ENCODE data around the gene ERBB4.

ERBB4 gene

GRCh38 chr2:211358504-211358903 lies 1180.1 kb downstream of the ERBB4 start:
- no peaks in the 10 kb centered on the region for H3K4me1 ChIP-seq (ENCODE audit: low read depth, poor library complexity, severe bottlenecking)
- TF ChIP-seq CTCF (conservative IDR thresholded peaks at IDR 0.05; ENCODE audit: low read depth, low read length) = no peak
- no peaks in the 10 kb centered on the region for H3K79me2 ChIP-seq (ENCODE audit: insufficient read depth, low read depth)
- H3K9ac ChIP-seq = no peak overlapping the region
- no peak overlapping the region for H3K27ac ChIP-seq
- H3K4me2 ChIP-seq = no peak overlapping the region
- no peaks in the 10 kb centered on the region for H3K27me3 ChIP-seq (ENCODE audit: insufficient read depth, low read depth)
- H3K36me3 ChIP-seq (ENCODE audit: insufficient read depth) = no peaks in the 10 kb centered on the region
- no peak overlapping the region for H3K4me3 ChIP-seq (IDR thresholded peaks at IDR 0.05; ENCODE audit: insufficient read depth, low read depth, low read length)
- no peak overlapping the region for H2AFZ ChIP-seq (ENCODE audit: low read depth)
- no peaks in the 10 kb centered on the region for H4K20me1 ChIP-seq (ENCODE audit: insufficient read depth)

- no peak overlapping the region for H3K9ac ChIP-seq
- H3K27ac ChIP-seq = no peak overlapping the region
- no peaks in the 10 kb centered on the region for H3K27me3 ChIP-seq (ENCODE audit: insufficient read depth, low read depth)
- no peaks in the 10 kb centered on the region for H3K4me1 ChIP-seq (ENCODE audit: low read depth, poor library complexity, severe bottlenecking)
- H3K36me3 ChIP-seq (ENCODE audit: insufficient read depth) = no peaks in the 10 kb centered on the region
- H4K20me1 ChIP-seq (ENCODE audit: insufficient read depth) = no peaks in the 10 kb centered on the region
- no peak overlapping the region for H3K4me3 ChIP-seq (IDR thresholded peaks at IDR 0.05; ENCODE audit: insufficient read depth, low read depth, low read length)
- no peaks in the 10 kb centered on the region for H3K79me2 ChIP-seq (ENCODE audit: insufficient read depth, low read depth)
- no peak overlapping the region for H2AFZ ChIP-seq (ENCODE audit: low read depth)
- no peak overlapping the region for H3K4me2 ChIP-seq
- TF ChIP-seq CTCF (conservative IDR thresholded peaks at IDR 0.05; ENCODE audit: low read depth, low read length) = no peak
Observed at GRCh38 chr2:211354481-211354880, 1184.1 kb downstream of the ERBB4 start.

DNA sequence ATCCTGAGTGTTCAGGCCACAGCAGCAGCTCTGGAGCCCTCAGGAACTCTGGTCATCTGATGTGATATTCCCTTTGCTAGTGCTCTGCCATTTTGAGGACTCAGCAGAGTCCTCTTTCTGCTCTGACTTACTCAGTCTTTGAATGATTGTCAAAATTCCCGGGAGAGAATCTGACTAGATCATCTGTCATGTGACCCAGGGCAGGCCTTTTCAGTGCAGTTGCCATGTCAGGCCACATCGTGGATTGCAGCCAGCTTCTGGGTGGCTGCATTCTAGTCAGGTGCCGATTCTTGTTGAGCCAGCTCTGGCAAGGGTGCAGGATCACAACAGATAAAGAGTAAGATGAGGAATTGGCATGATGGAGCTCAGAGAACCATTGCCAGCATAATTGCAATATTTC lies 1186.6 kb downstream of the ERBB4 start:
- H3K27ac ChIP-seq = no peak overlapping the region
- no peak overlapping the region for H2AFZ ChIP-seq (ENCODE audit: low read depth)

GRCh38 chr2:211349031-211349430 lies 1189.6 kb downstream of the ERBB4 start:
- Histone ChIP-seq H4K20me1 (ENCODE audit: insufficient read depth) (no peaks in the 10 kb centered on the region), H3K79me2 (ENCODE audit: insufficient read depth, low read depth) (no peaks in the 10 kb centered on the region), H2AFZ (ENCODE audit: low read depth) (no peak overlapping the region), H3K36me3 (ENCODE audit: insufficient read depth) (no peaks in the 10 kb centered on the region), H3K27ac (no peak overlapping the region), H3K4me3 (IDR thresholded peaks at IDR 0.05; ENCODE audit: insufficient read depth, low read depth, low read length) (no peak overlapping the region), H3K9ac (no peak overlapping the region), H3K27me3 (ENCODE audit: insufficient read depth, low read depth) (no peaks in the 10 kb centered on the region), H3K4me2 (no peak overlapping the region), H3K4me1 (ENCODE audit: low read depth, poor library complexity, severe bottlenecking) (no peaks in the 10 kb centered on the region)
- no peak for TF ChIP-seq CTCF (conservative IDR thresholded peaks at IDR 0.05; ENCODE audit: low read depth, low read length)

More for the DNA sequence above, 1186.6 kb downstream of the ERBB4 start:
- no peaks in the 10 kb centered on the region for H3K4me1 ChIP-seq (ENCODE audit: low read depth, poor library complexity, severe bottlenecking)
- no peaks in the 10 kb centered on the region for H4K20me1 ChIP-seq (ENCODE audit: insufficient read depth)
- no peaks in the 10 kb centered on the region for H3K36me3 ChIP-seq (ENCODE audit: insufficient read depth)
- no peak overlapping the region for H3K9ac ChIP-seq
- no peaks in the 10 kb centered on the region for H3K79me2 ChIP-seq (ENCODE audit: insufficient read depth, low read depth)
- TF ChIP-seq CTCF (conservative IDR thresholded peaks at IDR 0.05; ENCODE audit: low read depth, low read length) = no peak
- no peak overlapping the region for H3K4me2 ChIP-seq
- no peaks in the 10 kb centered on the region for H3K27me3 ChIP-seq (ENCODE audit: insufficient read depth, low read depth)
- H3K4me3 ChIP-seq (IDR thresholded peaks at IDR 0.05; ENCODE audit: insufficient read depth, low read depth, low read length) = no peak overlapping the region

All from KMS-11 (cell line).